Mesendoderm (in vitro differentiated cells): ENCODE data around the gene AGBL1.

ENCODE experiments used
- DNase-seq: peaks from one replicate; pipeline ENCODE4 v3.0.0; 2013
- H2AK5ac ChIP-seq: 2 replicates; pipeline ENCODE4 v1.6.1; 2013; ENCODE audit warnings: low read length, inconsistent platforms
- H2BK120ac ChIP-seq: 2 replicates; pipeline ENCODE4 v1.6.1; 2013; ENCODE audit warnings: low read depth, mild to moderate bottlenecking, low read length, moderate library complexity, mixed read lengths
- H2BK15ac ChIP-seq: replicated peaks from 2 replicates; pipeline ENCODE4 v1.6.1; 2013; ENCODE audit warnings: low read depth, mild to moderate bottlenecking, moderate library complexity
- H2BK5ac ChIP-seq: 2 replicates; pipeline ENCODE4 v1.6.1; 2013; ENCODE audit warnings: low read length, inconsistent platforms
- H3K18ac ChIP-seq: 2 replicates; pipeline ENCODE4 v1.6.1; 2013; ENCODE audit warnings: mild to moderate bottlenecking, low read length, mixed read lengths
- H3K23ac ChIP-seq: one replicate; pipeline ENCODE4 v1.6.1; 2013; ENCODE audit warnings: low read length
- H3K27ac ChIP-seq: 2 replicates; pipeline ENCODE4 v1.5.1; 2013; ENCODE audit warnings: low read depth, mild to moderate bottlenecking, inconsistent platforms, low read length, moderate library complexity
- H3K27me3 ChIP-seq: 2 replicates; pipeline ENCODE4 v1.6.1; 2013; ENCODE audit warnings: low read length, control low read depth, mild to moderate bottlenecking, inconsistent platforms; ENCODE audit not compliant: insufficient read depth, poor library complexity
- H3K36me3 ChIP-seq: 2 replicates; pipeline ENCODE4 v1.6.1; 2013; ENCODE audit warnings: low read length, inconsistent platforms; ENCODE audit not compliant: control insufficient read depth, insufficient read depth
- H3K4ac ChIP-seq: one replicate; pipeline ENCODE4 v1.6.1; 2013; ENCODE audit warnings: low read depth, mild to moderate bottlenecking, low read length, moderate library complexity
- H3K4me1 ChIP-seq: 2 replicates; pipeline ENCODE4 v1.6.1; 2013; ENCODE audit warnings: low read depth, low read length, inconsistent platforms; ENCODE audit not compliant: control insufficient read depth
- H3K4me2 ChIP-seq: 2 replicates; pipeline ENCODE4 v1.6.1; 2013; ENCODE audit warnings: low read length
- H3K4me3 ChIP-seq: 2 replicates; pipeline ENCODE4 v1.5.1; 2013; ENCODE audit warnings: mild to moderate bottlenecking, low read length
- H3K56ac ChIP-seq: one replicate; pipeline ENCODE4 v1.6.1; 2013; ENCODE audit warnings: low read length
- H3K79me1 ChIP-seq: 2 replicates; pipeline ENCODE4 v1.6.1; 2013; ENCODE audit warnings: low read length, inconsistent platforms
- H3K79me2 ChIP-seq: 2 replicates; pipeline ENCODE4 v1.6.1; 2013; ENCODE audit warnings: mild to moderate bottlenecking, low read length; ENCODE audit not compliant: control insufficient read depth, insufficient read depth
- H3K9ac ChIP-seq: 2 replicates; pipeline ENCODE4 v1.6.1; 2013; ENCODE audit warnings: low read length, inconsistent platforms
- H4K5ac ChIP-seq: one replicate; pipeline ENCODE4 v1.6.1; 2013; ENCODE audit warnings: low read length
- H4K8ac ChIP-seq: one replicate; pipeline ENCODE4 v1.6.1; 2013; ENCODE audit warnings: low read depth, mild to moderate bottlenecking, control low read depth, low read length, moderate library complexity
- WGBS: extraction: QIAGEN DNeasy Blood & Tissue Kit; methylation state at CpG from one replicate; pipeline ENCODE4 v1.1.7; 2013; ENCODE audit warnings: low lambda C conversion rate, missing lambda C conversion rate; ENCODE audit not compliant: insufficient coverage; ENCODE audit errors: extremely low coverage; 5-methylcytosine and 5-hydroxymethylcytosine counted together

The AGBL1 gene

GRCh38 chr15:86905625-86906256, 826.1 kb downstream of the AGBL1 start:
- H3K4ac ChIP-seq = no peak overlapping the region
- no peak overlapping the region for H2BK5ac ChIP-seq
- H3K4me1 ChIP-seq = no peaks in the 10 kb centered on the region
- H2BK15ac ChIP-seq = no peak overlapping the region
- H3K36me3 ChIP-seq = no peaks in the 10 kb centered on the region
- no peak overlapping the region for H3K27ac ChIP-seq
- no peaks in the 10 kb centered on the region for H3K27me3 ChIP-seq
- no peak overlapping the region for H3K4me2 ChIP-seq
- no peak for DNase-seq
- no peak overlapping the region for H3K23ac ChIP-seq
- no peak overlapping the region for H2BK120ac ChIP-seq
- no peaks in the 10 kb centered on the region for H3K79me2 ChIP-seq
- no CpG with 5 or more reads among the region's 3 CpGs for WGBS
- H3K4me3 ChIP-seq = no peak overlapping the region
- no peaks in the 10 kb centered on the region for H3K79me1 ChIP-seq
- no peak overlapping the region for H3K9ac ChIP-seq
- H3K18ac ChIP-seq = no peak overlapping the region
- H4K8ac ChIP-seq = no peak overlapping the region
- no peak overlapping the region for H4K5ac ChIP-seq
- H3K56ac ChIP-seq = no peak overlapping the region
- no peak overlapping the region for H2AK5ac ChIP-seq

- H2BK15ac ChIP-seq = no peak overlapping the region
- H3K4ac ChIP-seq = no peak overlapping the region
- H3K27ac ChIP-seq = no peak overlapping the region
- no peaks in the 10 kb centered on the region for H3K36me3 ChIP-seq
- DNase-seq = no peak
- no peak overlapping the region for H3K56ac ChIP-seq
- H2BK120ac ChIP-seq = no peak overlapping the region
- no peak overlapping the region for H2BK5ac ChIP-seq
- H3K18ac ChIP-seq = no peak overlapping the region
- no peak overlapping the region for H2AK5ac ChIP-seq
- no peaks in the 10 kb centered on the region for H3K79me2 ChIP-seq
- no peaks in the 10 kb centered on the region for H3K27me3 ChIP-seq
- no peak overlapping the region for H4K8ac ChIP-seq
- no peak overlapping the region for H4K5ac ChIP-seq
- no peak overlapping the region for H3K9ac ChIP-seq
- no peak overlapping the region for H3K23ac ChIP-seq
- H3K4me1 ChIP-seq = no peaks in the 10 kb centered on the region
- WGBS = no CpG with 5 or more reads among the region's 2 CpGs
- no peak overlapping the region for H3K4me2 ChIP-seq
- H3K4me3 ChIP-seq = no peak overlapping the region
- no peaks in the 10 kb centered on the region for H3K79me1 ChIP-seq
These were observed 826.7 kb downstream of the AGBL1 start for GRCh38 chr15:86906376-86906775.

- no CpG with 5 or more reads among the region's 5 CpGs for WGBS
- no peak overlapping the region for H3K4me3 ChIP-seq
- H2BK120ac ChIP-seq = no peak overlapping the region
- H3K36me3 ChIP-seq = no peaks in the 10 kb centered on the region
- no peak overlapping the region for H2BK5ac ChIP-seq
- no peak overlapping the region for H4K5ac ChIP-seq
- H4K8ac ChIP-seq = no peak overlapping the region
- H3K79me2 ChIP-seq = no peaks in the 10 kb centered on the region
- no peak overlapping the region for H2AK5ac ChIP-seq
- no peak for DNase-seq
- no peak overlapping the region for H3K9ac ChIP-seq
- H3K4me1 ChIP-seq = no peaks in the 10 kb centered on the region
- H3K4ac ChIP-seq = no peak overlapping the region
- no peak overlapping the region for H3K27ac ChIP-seq
- no peak overlapping the region for H2BK15ac ChIP-seq
- no peak overlapping the region for H3K23ac ChIP-seq
- H3K56ac ChIP-seq = no peak overlapping the region
- no peak overlapping the region for H3K4me2 ChIP-seq
- H3K18ac ChIP-seq = no peak overlapping the region
- no peaks in the 10 kb centered on the region for H3K79me1 ChIP-seq
- no peaks in the 10 kb centered on the region for H3K27me3 ChIP-seq
These were observed 831.4 kb downstream of the AGBL1 start for GRCh38 chr15:86911022-86911421.

GRCh38 chr15:86912661-86913060, 833.0 kb downstream of the AGBL1 start:
- Histone ChIP-seq H3K18ac (no peak overlapping the region), H2BK5ac (no peak overlapping the region), H3K27me3 (no peaks in the 10 kb centered on the region), H4K5ac (no peak overlapping the region), H3K4ac (no peak overlapping the region), H3K23ac (no peak overlapping the region), H2AK5ac (no peak overlapping the region), H3K56ac (no peak overlapping the region), H4K8ac (no peak overlapping the region), H3K27ac (no peak overlapping the region), H3K9ac (no peak overlapping the region), H2BK120ac (no peak overlapping the region), H3K4me1 (no peaks in the 10 kb centered on the region), H3K36me3 (no peaks in the 10 kb centered on the region), H3K4me3 (no peak overlapping the region), H3K4me2 (no peak overlapping the region), H2BK15ac (no peak overlapping the region), H3K79me1 (no peaks in the 10 kb centered on the region), H3K79me2 (no peaks in the 10 kb centered on the region)
- DNase-seq = no peak
- no CpG with 5 or more reads among the region's 1 CpG for WGBS

- H3K9ac ChIP-seq = no peak overlapping the region
- H3K4ac ChIP-seq = no peak overlapping the region
- H3K79me2 ChIP-seq = no peaks in the 10 kb centered on the region
- H3K23ac ChIP-seq = no peak overlapping the region
- H3K18ac ChIP-seq = no peak overlapping the region
- DNase-seq = peak; percentile 88
- no peak overlapping the region for H2BK15ac ChIP-seq
- H3K79me1 ChIP-seq = no peaks in the 10 kb centered on the region
- peak overlapping the region; percentile 73 for H3K56ac ChIP-seq
- no peak overlapping the region for H3K4me2 ChIP-seq
- no CpG with 5 or more reads among the region's 12 CpGs for WGBS
- no peaks in the 10 kb centered on the region for H3K27me3 ChIP-seq
- no peak overlapping the region for H3K4me3 ChIP-seq
- no peak overlapping the region for H2AK5ac ChIP-seq
- no peak overlapping the region for H2BK120ac ChIP-seq
- H4K8ac ChIP-seq = no peak overlapping the region
- no peaks in the 10 kb centered on the region for H3K36me3 ChIP-seq
- H3K27ac ChIP-seq = no peak overlapping the region
- no peaks in the 10 kb centered on the region for H3K4me1 ChIP-seq
- no peak overlapping the region for H4K5ac ChIP-seq
- no peak overlapping the region for H2BK5ac ChIP-seq
These were observed 836.2 kb downstream of the AGBL1 start for GRCh38 chr15:86915811-86916331.
